Fibroblast of skin of back (primary cell): ENCODE data around the gene GGTA1.
"Not testable (repeated sequence)": the region's sequence is repeated elsewhere in the genome, so short reads cannot be mapped to it uniquely, and the experiment has no call there.

Experiments used
- DNase-seq: peaks from one replicate; pipeline ENCODE4 v3.0.0-alpha.2; 2013

The GGTA1 gene

DNA sequence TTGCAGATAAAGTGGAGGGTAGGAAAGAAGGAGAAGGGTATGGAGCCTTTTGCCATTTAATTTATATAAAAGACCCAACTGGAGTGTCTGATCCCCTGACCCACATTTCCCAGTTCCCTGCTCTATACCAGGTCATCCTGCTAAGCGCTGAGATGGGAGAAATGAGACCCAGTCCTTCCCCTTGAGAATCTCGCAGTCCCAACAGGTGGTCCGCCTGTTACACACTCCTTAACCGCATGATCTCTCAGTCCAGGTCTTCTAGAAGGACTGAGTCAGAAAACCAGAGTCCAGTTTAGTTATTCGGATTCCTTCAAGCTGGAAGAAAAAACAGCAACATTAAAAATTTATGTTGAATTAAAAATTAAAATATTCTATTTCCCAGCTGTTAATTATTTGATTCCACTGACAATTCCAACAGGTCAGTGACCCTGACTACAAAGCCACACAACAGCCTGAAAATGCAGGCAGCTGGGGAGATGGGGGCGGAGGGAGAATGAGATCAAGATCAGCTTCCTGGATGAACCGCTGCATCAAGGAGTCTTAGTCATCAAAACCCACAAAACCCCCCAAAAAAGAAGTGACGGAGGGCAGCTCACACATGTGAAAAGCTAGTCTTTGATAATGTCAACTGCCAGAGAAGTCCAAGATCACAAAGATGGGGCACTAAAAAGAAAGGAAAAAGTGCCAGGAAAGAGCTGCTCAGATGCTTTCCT, 44.0 kb downstream of the GGTA1 start:
- no peak for DNase-seq

DNA sequence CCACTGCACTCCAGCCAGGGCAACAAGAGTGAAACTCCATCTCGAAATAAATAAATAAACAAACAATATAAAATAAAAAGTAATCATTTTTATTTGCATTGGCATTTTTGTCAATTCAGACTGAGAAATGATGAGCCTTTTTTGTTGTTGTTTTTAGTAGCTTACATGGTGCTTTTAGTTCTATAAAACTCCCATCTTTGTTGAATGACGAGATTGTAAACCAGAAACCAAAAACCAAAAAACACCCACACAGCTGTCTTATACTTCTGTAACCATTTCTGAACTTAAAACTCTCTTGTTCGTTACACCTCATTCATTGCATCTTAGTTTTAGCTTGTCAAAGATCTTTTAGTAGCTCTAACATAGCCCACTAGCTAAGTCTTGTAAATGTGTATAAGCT, 44.7 kb downstream of the GGTA1 start:
- DNase-seq = no peak

DNA sequence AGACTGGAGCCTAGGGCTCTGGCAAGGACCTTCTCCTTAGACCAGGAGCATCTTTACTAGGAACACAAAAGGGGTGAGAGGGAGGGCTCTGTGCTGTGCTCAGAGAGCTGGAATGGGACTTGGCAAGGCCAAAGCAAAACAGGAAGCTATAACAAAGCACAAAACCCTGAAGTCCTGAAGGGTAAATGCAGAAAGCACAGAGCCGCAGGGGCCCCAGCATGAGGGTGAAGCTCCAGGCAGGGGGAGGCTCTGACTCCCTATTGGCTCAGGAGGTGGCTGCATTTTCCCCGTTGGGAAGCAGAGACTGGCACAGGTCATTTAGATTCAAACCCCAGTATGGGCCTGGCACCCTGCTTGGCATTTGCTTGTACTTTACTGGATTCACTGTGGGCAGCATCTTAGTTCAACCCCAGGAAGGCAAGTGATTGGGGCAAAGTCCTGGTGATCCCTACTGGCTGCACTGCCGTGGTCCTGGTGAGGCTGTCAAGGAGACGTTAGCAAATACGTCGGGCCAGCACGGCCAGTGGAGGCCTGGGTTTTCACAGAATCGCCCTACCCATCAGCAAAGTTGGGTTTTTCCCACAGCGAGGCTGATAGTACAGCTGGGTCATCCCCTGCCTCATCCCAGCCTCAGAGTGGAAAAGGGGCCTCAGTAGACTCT, 46.3 kb downstream of the GGTA1 start:
- DNase-seq = no peak

DNA sequence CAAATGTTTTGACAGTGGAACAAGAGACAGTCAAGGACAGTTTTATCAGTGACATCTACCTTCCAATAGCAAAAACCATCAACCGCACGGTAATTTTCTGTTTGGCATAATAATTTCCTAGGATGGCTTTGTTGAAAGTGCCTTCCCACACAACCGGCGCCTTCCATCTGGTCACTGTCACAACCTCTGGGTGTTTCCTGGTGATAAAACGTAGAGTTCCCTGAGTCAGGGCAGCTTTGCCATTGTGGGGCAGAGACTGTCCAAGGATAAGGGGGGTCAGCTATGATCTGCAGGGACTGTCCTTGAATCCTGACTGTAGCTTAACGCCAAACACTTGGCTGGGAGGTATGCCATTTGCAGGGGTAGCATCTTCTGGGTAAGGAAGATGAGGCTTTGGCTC, 47.6 kb downstream of the GGTA1 start:
- no peak for DNase-seq

DNA sequence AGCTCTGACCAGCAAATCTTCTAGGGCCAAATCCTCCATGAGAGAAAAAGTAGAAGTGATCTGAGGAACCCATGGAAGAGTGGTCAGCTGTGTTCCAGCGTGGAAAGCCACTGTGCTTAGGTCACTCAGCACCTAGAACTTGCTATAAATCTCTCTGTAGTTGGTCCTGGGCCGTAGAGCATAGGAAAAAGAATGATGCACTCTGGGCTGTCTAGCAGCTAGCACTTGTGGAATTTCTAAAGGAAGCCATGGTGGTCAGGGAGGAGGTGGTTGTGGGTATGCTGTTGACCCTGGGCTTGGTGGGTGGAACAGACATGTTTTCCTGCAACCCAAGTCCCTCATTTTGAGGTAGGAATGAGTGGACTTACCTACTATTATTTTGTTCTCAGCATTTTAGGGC, 48.1 kb downstream of the GGTA1 start:
- no peak for DNase-seq

DNA sequence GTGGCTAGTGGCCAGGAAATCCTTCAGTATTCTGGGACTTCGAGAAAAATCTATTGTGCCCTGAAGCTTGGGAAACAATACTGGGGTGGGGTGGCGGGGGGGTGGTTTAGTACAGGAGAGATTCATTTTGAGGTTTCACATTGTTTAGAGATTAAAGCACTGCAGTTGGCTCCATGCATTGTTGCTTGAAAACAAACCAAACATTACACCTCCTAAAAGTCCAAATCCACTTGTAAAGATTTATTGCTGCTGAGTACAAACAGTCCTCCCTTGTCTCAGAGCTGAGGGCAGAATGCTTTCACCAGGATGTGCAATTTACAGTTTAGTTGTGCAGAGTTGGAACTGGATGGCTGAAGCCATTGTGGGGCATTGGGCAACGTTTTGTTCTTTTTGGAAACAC, 49.4 kb downstream of the GGTA1 start:
- no peak for DNase-seq

DNA sequence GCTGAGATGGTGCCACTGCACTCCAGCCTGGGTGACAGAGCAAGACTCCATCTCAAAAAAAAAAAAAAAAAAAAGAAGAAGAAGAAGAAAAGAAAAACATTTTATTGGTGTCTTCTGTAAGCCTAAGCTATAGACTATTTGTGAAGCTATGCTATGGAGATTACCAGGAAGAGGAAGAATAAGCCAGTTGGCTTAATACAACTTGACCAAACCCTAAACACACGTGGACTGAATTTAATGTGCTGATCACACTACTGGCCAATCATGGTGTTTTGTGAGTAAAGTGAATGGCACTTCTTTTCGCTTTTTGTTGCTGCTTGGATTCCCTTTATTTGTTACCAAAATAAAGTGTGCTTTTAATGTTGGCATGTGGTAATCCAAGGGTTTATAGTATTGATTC, 49.9 kb downstream of the GGTA1 start:
- no peak for DNase-seq

DNA sequence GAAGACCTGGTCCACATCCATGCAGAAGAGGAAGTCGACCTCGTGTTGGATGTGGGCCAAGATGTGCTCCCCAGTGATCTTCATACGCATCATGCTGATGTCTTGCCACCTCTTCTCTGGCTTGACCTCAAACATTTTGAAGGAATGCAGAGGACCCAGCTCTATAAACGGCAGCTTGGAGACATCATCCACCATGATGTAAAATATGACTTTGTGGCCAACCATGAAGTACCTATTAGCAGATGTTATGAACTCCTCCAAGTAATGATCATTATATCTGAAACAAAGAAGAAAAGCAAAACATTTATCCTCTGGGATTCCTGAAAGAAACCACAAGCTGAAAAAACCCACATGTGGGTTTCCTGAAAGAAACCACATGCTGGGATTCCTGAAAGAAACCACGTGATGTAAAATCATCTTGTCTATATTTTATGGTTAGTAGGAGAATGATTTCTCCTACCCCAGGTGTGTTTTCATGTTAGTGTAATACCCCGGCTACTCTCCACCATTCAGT, 52.3 kb downstream of the GGTA1 start:
- peak; percentile 73 for DNase-seq

DNA sequence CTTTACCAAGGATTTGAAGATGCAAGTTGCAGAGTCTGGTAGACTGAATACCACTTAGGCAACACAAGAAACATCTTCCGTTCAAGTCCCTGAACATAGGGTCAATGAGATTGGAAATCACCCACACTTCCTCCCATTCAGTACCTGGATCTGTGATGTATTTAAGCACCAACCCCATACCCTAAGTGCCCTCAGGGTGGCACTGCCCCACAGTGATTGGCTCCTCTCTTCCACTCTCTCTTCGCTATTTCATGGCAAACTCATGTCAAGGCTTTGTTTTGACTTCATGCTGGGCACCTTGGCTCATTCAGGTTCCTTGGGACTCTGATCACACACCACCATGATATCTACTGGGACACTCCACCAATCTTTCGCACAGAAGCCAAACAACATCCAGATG, 53.7 kb downstream of the GGTA1 start:
- DNase-seq = no peak

DNA sequence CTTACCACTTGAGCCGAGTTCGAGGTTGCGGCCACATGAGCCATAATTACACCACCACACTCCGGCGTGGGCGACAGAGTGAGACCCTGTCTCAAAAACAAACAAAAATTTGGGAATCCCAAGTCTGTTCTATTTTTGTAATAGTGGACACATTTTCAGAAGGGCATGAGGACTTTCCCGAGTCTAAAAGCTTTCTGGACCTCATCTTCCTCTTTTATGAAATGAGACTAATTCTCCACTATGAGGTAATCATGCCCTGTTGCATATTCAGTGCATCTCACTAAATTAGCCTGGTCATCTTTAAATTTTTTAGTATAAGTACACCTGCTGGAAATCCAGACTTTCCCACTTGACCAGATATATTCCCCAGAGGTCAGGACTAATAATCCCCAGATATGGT, 55.7 kb downstream of the GGTA1 start:
- no peak for DNase-seq

DNA sequence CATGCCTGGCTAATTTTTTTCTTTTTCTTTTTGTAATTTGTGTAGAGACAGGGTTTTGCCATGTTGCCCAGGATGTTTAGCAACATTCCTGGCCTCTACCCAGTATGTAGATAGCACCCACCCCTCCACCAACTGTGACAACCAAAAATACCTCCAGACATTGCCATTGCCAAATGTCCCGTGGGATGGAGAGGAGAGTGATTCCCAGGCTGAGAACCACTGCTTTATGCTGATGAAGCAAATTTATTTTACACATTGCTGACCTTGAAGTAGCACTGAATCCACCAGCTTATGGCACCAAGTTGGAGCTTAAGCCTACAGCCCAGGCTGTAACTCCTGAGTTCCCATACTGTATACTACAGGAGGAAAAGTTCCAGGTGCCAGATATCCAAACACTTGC, 58.5 kb downstream of the GGTA1 start:
- DNase-seq = no peak

DNA sequence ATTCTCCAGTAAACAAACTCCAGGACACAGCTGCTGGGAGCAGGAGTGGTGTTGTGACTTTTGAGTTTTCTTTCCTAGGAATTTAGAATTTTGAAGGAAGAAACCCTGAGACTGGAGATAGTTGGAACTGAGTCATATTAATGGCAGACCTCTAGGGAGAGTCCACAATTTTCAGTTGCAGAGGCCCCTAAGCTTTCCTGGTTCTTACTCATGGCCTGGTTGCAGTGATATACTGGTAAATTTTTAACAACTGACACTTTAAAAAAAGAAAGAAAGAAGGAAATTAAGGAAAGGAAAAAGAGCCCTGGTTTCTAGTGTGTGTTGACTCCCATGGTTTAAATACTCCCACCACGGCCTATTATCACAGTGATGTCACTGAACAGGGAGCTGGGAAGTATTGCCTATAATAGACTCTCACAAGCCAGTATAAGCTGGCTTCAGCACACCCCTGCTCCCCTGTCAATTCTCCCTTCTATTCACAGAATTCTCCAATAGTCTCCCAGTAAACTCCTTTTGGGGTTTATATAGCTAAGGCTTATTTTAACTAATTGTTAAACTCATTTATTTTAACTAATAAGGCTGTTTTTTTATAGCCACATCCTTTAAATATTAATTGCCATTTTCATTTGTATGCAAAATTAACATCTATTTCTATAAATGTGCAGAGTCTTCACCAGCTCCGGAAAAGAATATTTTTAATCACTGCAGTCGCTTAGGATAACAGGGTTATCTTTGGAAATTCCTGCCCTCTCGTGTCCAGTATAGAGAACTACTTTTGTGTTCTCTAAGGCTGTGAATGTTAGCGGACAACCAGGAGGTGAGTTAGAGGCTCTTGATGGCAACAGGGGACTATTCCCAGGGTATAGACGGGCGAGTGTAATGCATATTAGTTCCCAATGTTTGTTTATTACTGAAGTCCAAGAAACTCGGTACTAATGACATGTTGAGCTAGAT, 59.7 kb downstream of the GGTA1 start:
- DNase-seq = peak; percentile 40

DNA sequence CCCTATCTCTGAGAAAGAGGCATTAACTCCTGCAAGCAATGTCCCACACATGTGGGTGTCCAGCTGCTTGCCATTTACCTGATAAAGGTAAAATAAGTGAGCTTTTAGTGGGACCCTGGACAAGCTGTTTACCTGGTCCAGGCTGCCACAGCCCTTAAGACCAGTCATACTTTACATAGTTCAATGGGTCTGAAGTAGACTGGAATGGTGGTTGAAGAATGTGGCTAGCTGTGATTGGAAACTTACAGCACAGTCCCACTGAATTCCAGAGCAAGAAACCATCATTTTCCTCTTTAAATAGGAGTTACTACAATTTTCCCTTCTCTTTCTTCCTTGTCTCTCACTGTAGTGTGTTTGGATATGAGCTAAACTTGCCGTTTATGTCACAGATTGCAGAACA, 60.6 kb downstream of the GGTA1 start:
- DNase-seq = no peak

DNA sequence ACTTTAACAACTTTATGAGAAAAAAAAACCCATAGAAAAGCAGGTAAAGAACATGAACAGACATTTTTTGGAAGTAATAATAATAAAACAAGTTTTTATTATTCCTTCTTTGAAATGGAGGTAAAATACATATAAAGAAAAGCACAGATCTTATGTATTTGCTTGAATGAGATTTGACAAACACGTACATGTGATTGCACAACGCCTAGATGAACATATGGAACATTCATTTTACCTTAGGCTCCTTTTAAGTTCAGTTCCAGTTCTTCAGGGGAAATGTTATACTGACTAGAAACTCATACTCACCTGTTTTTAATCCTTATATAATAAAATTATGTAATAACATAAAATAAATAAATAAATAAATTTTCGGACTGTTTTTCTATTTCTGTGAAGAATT, 61.8 kb downstream of the GGTA1 start:
- DNase-seq = no peak

DNA sequence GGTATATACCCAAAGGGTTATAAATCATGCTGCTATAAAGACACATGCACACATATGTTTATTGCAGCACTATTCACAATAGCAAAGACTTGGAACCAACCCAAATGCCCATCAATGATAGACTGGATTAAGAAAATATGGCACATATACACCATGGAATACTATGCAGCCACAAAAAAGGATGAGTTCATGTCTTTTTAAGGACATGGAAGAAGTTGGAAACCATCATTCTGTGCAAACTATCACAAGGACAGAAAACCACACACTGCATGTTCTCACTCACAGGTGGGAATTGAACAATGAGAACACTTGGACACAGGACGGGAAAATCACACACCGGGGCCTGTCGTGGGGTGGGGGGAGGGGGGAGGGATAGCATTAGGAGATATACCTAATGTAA, 62.6 kb downstream of the GGTA1 start:
- DNase-seq = not testable (repeated sequence)

DNA sequence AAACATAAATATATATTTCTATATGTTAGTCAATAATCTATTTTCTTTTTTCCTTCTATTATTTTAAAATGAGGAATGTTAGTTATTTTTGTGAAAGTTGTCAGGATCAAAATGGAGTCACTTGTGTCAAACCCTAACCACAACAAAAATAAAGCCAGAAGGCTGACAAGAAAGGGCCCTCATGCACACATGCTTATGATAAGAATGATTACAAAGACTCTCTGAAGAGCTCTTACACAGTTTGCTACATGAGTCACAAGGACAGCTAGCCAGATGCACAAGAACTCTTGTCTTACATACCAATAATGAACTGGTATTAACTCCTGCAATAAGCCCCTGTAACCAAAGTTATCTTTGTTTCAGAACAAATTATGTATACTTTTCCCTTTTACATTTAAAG, 64.7 kb downstream of the GGTA1 start:
- peak; percentile 64 for DNase-seq

DNA sequence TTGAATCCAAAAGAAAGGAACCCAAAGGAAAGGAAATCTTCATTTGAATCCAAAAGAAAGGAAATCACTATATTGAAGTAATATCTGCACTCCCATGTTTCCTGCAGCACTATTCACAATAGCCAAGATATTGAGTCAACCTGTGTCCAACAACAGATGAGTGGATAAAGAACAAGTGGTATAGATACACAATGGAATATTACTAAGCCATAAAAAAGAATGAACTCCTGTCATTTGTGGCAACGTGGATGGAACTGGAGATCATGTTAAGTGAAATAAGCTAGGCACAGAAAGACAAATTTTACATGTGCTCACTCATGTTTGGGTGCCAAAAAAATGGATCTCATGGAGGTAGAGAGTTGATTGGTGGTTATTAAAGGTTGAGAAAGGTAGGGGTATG, 71.7 kb downstream of the GGTA1 start:
- no peak for DNase-seq

DNA sequence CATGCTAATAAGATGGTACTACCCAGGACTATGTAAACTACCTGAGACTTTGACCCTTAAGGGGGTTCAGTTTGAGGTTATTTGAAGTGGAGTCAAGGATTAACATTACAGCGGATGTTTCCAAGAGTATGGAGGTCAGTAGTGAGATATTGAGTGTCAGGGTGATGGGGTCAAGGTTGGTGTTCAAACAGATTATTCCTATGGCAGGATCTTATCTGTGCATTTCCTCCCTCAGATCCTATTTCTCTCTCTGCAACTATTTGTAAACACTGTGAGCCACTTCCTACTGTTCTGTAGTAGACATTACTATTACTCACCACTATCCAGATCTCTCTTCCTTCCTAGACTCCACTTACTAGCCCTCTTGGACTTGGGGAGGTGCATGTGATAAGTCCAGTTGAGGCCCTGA, 75.6 kb downstream of the GGTA1 start:
- no peak for DNase-seq

DNA sequence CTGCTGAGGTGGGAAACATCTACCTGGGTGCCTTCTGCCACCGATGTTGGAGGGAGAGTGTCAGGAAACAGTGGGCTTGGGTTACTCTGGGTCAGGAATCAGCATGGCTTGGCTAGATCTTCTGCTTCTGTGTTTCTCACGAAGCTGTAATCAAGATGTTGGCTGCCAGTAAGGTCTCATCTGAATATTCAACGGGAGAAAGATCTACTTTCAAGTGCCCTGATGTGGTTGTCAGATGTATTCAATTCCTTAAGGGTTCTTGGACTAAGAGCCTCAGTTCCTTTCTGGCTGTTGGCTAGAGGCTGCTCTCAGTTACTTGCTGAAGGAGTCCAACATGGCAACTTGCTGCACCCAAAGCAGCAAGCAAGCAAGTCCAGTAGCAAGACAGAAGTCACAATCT, 87.7 kb downstream of the GGTA1 start:
- no peak for DNase-seq

DNA sequence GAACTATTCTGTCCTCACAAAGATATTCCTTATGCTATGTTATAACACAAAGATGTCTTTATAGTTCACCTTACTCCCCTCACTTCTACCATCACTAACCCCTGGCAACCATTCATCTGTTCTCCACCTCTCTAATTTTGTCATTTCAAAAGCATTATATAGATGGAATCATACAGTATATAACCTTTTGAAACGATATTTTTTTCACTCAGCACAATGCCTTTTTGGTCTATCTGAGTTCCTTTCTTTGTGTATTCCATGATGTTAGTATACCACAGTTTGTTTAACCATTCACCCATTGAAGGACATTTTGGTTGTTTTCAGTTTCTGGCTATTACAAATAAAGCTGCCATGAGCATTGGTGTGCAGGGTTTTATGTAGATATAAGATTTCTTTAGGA, 93.7 kb downstream of the GGTA1 start:
- DNase-seq = no peak
